HPDE6-E6E7 (cell line): ENCODE results near the gene SFXN3.

Experiments used
- DNase-seq: peaks from one replicate; pipeline ENCODE4 v3.0.0; 2011; ENCODE audit warnings: missing footprints; ENCODE audit errors: extremely low spot score

SFXN3 gene

GRCh38 chr10:101031128-101031795 lies at the start of gene SFXN3, which contains the start of gene PDZD7:
TSS of gene SFXN3 (plus strand) at chr10:101031234. CDS start at chr10:101034695, 3,461 bp downstream.
TSS of gene PDZD7 (minus strand) at chr10:101031129. CDS start at chr10:101030219, 910 bp downstream.
- peak; percentile 98 for DNase-seq

- DNase-seq, result no peak
Observed at GRCh38 chr10:100982916-100983830, 47.9 kb upstream of the SFXN3 start.

- no peak for DNase-seq
Observed at GRCh38 chr10:100983868-100984671, 47.0 kb upstream of the SFXN3 start.

- no peak for DNase-seq
Observed at GRCh38 chr10:100984672-100985177, 46.3 kb upstream of the SFXN3 start.

- no peak for DNase-seq
Observed at GRCh38 chr10:100985336-100985735, 45.7 kb upstream of the SFXN3 start.

- no peak for DNase-seq
Observed at GRCh38 chr10:100986623-100986951, 44.4 kb upstream of the SFXN3 start.

GRCh38 chr10:100986952-100987684 lies 43.9 kb upstream of the SFXN3 start, which contains the start of the genes MRPL43 and TWNK:
TSS of gene MRPL43 (minus strand) at chr10:100987497. CDS start at chr10:100987443, 54 bp downstream.
TSS of gene TWNK (plus strand) at chr10:100987543. CDS start at chr10:100988211, 668 bp downstream.
- DNase-seq, result peak; percentile 81

- DNase-seq, result no peak
Observed at GRCh38 chr10:100987685-100988049, 43.4 kb upstream of the SFXN3 start.

- no peak for DNase-seq
Observed at GRCh38 chr10:100988166-100988565, 42.9 kb upstream of the SFXN3 start.

GRCh38 chr10:100989088-100989487 lies 41.9 kb upstream of the SFXN3 start:
- no peak for DNase-seq

GRCh38 chr10:100993986-100994708 lies 36.9 kb upstream of the SFXN3 start:
- no peak for DNase-seq

- no peak for DNase-seq
Observed at GRCh38 chr10:100995181-100995580, 35.9 kb upstream of the SFXN3 start.

- DNase-seq, result no peak
Observed at GRCh38 chr10:100996678-100997359, 34.2 kb upstream of the SFXN3 start.

- peak; percentile 84 for DNase-seq
Observed at GRCh38 chr10:100997360-100998182, 33.5 kb upstream of the SFXN3 start.

GRCh38 chr10:100998183-100998990 lies 32.6 kb upstream of the SFXN3 start:
- peak; percentile 89 for DNase-seq

GRCh38 chr10:100998991-100999741 lies 31.9 kb upstream of the SFXN3 start:
- peak; percentile 77 for DNase-seq

GRCh38 chr10:100999742-101000126 lies 31.3 kb upstream of the SFXN3 start, which contains the start of gene LZTS2:
TSS of gene LZTS2 (plus strand) at chr10:100999808. CDS start at chr10:101002539, 2,731 bp downstream.
- DNase-seq, result no peak
